SK-N-SH (cell line): ENCODE results near the gene WTAP. TPM values are rescaled to one million over a fixed set of nuclear protein-coding genes. Genes with fewer than 3 reads are reported as not detected.

Experiments used
- CTCF ChIA-PET: fragments of 300-600, 350-600 bp; formaldehyde crosslinking; extraction: SDS; loops from one replicate; lab custom pipeline; 2021; lab: Yijun Ruan, JAX
- POLR2A ChIA-PET: fragments of 350-600 bp; sonication (Branson Sonifier 250); formaldehyde crosslinking; extraction: SDS; loops from one replicate; lab custom pipeline; 2020; ENCODE audit warnings: antibody characterized with exemption, inconsistent platforms; lab: Yijun Ruan, JAX
- DNase-seq: peaks from one replicate; pipeline ENCODE4 v3.0.0; 2012
- H2AFZ ChIP-seq: fragments of 200-600 bp; sonication (generic); 2 replicates; pipeline ENCODE4 v1.8.1; 2016; ENCODE audit warnings: antibody characterized with exemption, mild to moderate bottlenecking, low read depth
- H3F3A ChIP-seq: fragments of 200-600 bp; sonication (generic); replicated peaks from 2 replicates; pipeline ENCODE3; 2016; ENCODE audit warnings: antibody characterized with exemption, mild to moderate bottlenecking; ENCODE audit not compliant: insufficient read depth
- H3K27ac ChIP-seq, 2 experiments: fragments of 200-500 bp in 1 of 2; fragments of 200-600 bp in 1 of 2; sonication (Bioruptor generic) in 1 of 2; sonication (generic), shearing (Covaris generic) in 1 of 2; 2 replicates each; pipeline versions ENCODE4 v1.5.1 to v1.6.1; 2014 to 2016; ENCODE audit warnings: low read depth in 2 of 2, inconsistent platforms in 1 of 2, low read length in 1 of 2, mild to moderate bottlenecking in 1 of 2, mixed read lengths in 1 of 2
- H3K27me3 ChIP-seq: fragments of 200-600 bp; sonication (generic), shearing (Covaris generic); 2 replicates; pipeline ENCODE4 v1.6.1; 2016; ENCODE audit warnings: mixed run types; ENCODE audit not compliant: insufficient read depth
- H3K36me3 ChIP-seq, 2 experiments: fragments of 200-500 bp in 1 of 2; fragments of 200-600 bp in 1 of 2; sonication (Bioruptor generic) in 1 of 2; sonication (generic) in 1 of 2; replicated peaks in 1 of 2; 2 replicates each; pipeline versions ENCODE3 to v1.5.1; 2014 to 2016; ENCODE audit warnings: low read length in 1 of 2, mild to moderate bottlenecking in 1 of 2; ENCODE audit not compliant: insufficient read depth in 2 of 2, control insufficient read depth in 1 of 2
- H3K4me1 ChIP-seq, 2 experiments: fragments of 200-500 bp in 1 of 2; fragments of 200-600 bp in 1 of 2; sonication (Bioruptor generic) in 1 of 2; sonication (generic), shearing (Covaris generic) in 1 of 2; 2 replicates each; pipeline versions ENCODE4 v1.5.1 to v1.6.1; 2014 to 2016; ENCODE audit warnings: low read depth in 1 of 2, low read length in 1 of 2, mixed run types in 1 of 2; ENCODE audit not compliant: insufficient read depth in 2 of 2, control insufficient read depth in 1 of 2
- H3K4me2 ChIP-seq: fragments of 200-600 bp; sonication (generic), shearing (Covaris generic); 2 replicates; pipeline ENCODE4 v1.6.1; 2017; ENCODE audit warnings: mixed run types
- H3K4me3 ChIP-seq, 2 experiments: fragments of 200-500 bp in 1 of 2; fragments of 200-600 bp in 1 of 2; sonication (Bioruptor generic) in 1 of 2; sonication (generic), shearing (Covaris generic) in 1 of 2; 2 replicates each; pipeline versions ENCODE4 v1.5.1 to v1.8.1; 2014 to 2016; ENCODE audit warnings: low read depth in 2 of 2, inconsistent platforms in 1 of 2, low read length in 1 of 2, mild to moderate bottlenecking in 1 of 2, mixed read lengths in 1 of 2, moderate library complexity in 1 of 2
- H3K79me2 ChIP-seq: fragments of 200-600 bp; sonication (generic); 2 replicates; pipeline ENCODE4 v1.8.1; 2017; ENCODE audit warnings: mild to moderate bottlenecking; ENCODE audit not compliant: insufficient read depth
- H3K9ac ChIP-seq: fragments of 200-600 bp; sonication (generic); 2 replicates; pipeline ENCODE4 v1.6.1; 2017; ENCODE audit warnings: mixed run types
- H3K9me2 ChIP-seq: fragments of 200-600 bp; sonication (generic); 2 replicates; pipeline ENCODE4 v1.6.1; 2017; ENCODE audit warnings: mixed run types
- H3K9me3 ChIP-seq: fragments of 200-600 bp; sonication (generic); 2 replicates; pipeline ENCODE4 v1.6.1; 2017; ENCODE audit warnings: mixed run types, mild to moderate bottlenecking, moderate library complexity
- H4K20me1 ChIP-seq: fragments of 200-600 bp; sonication (generic); 2 replicates; pipeline ENCODE4 v1.6.1; 2017; ENCODE audit warnings: mild to moderate bottlenecking, mixed run types; ENCODE audit not compliant: insufficient read depth
- ELF1 ChIP-seq: IDR thresholded peaks from 2 replicates; pipeline ENCODE4 v1.4.0; 2012
- FOSL2 ChIP-seq: IDR thresholded peaks from 2 replicates; pipeline ENCODE4 v1.4.0; 2012; ENCODE audit warnings: low read depth, mild to moderate bottlenecking, moderate library complexity, borderline replicate concordance
- FOXM1 ChIP-seq: IDR thresholded peaks from 2 replicates; pipeline ENCODE4 v1.4.0; 2012; ENCODE audit warnings: low read depth, mild to moderate bottlenecking
- GATA2 ChIP-seq: sonication (generic); formaldehyde crosslinking; IDR thresholded peaks from 2 replicates; pipeline ENCODE4 v1.5.0; 2020; ENCODE audit warnings: mild to moderate bottlenecking, missing genetic modification reagents
- JUND ChIP-seq: IDR thresholded peaks from 2 replicates; pipeline ENCODE4 v1.4.0; 2012
- NFIC ChIP-seq: IDR thresholded peaks from 2 replicates; pipeline ENCODE4 v1.4.0; 2012; ENCODE audit warnings: borderline replicate concordance
- NRF1 ChIP-seq: IDR thresholded peaks from 2 replicates; pipeline ENCODE4 v1.6.1; 2012; ENCODE audit warnings: low read depth, mild to moderate bottlenecking, low read length
- POLR2AphosphoS5 ChIP-seq: IDR thresholded peaks from 2 replicates; pipeline ENCODE4 v1.6.1; 2012; ENCODE audit warnings: low read depth, low read length
- RAD21 ChIP-seq: IDR thresholded peaks from 2 replicates; pipeline ENCODE4 v1.6.1; 2012; ENCODE audit warnings: mild to moderate bottlenecking, low read length
- RFX5 ChIP-seq: IDR thresholded peaks from 2 replicates; pipeline ENCODE4 v1.6.1; 2012; ENCODE audit warnings: mild to moderate bottlenecking, improper control_type of control experiment, low read length
- RXRA ChIP-seq: IDR thresholded peaks from 2 replicates; pipeline ENCODE4 v1.4.0; 2012; ENCODE audit warnings: low read depth, mild to moderate bottlenecking, borderline replicate concordance
- SMC3 ChIP-seq: IDR thresholded peaks from 2 replicates; pipeline ENCODE4 v1.6.1; 2012; ENCODE audit warnings: low read depth, low read length, improper control_type of control experiment
- TAF1 ChIP-seq: IDR thresholded peaks from 2 replicates; pipeline ENCODE4 v1.6.1; 2012; ENCODE audit warnings: low read depth, mild to moderate bottlenecking, low read length, moderate library complexity, borderline replicate concordance
- TCF12 ChIP-seq: IDR thresholded peaks from 2 replicates; pipeline ENCODE4 v1.4.0; 2012
- WGBS: methylation state at CpG from one replicate; pipeline ENCODE4 v1.1.6; 2017; ENCODE audit warnings: low lambda C conversion rate; 5-methylcytosine and 5-hydroxymethylcytosine counted together
- polyA plus RNA-seq, 3 experiments: library from polyadenylated mRNA; depleted of rRNA; stranded (reverse); fragments of >200 nt; gene quantifications; 2 replicates each; pipeline ENCODE4 v1.2.3, GENCODE V29; 2012
- TF ChIP-seq, protein P1 (sequence below): IDR thresholded peaks from 2 replicates; pipeline ENCODE4; 2012
- TF ChIP-seq, protein P2 (sequence below): IDR thresholded peaks from 2 replicates; pipeline ENCODE4 v1.4.0; 2012; ENCODE audit warnings: low read depth, borderline replicate concordance
- TF ChIP-seq, protein P3 (sequence below): fragments of 200-600 bp; sonication (generic); IDR thresholded peaks from 2 replicates; pipeline ENCODE4 v1.6.1; 2017; ENCODE audit warnings: antibody characterized with exemption, mild to moderate bottlenecking, moderate library complexity
- TF ChIP-seq, protein P4 (sequence below): IDR thresholded peaks from 2 replicates; pipeline ENCODE4 v1.6.1; 2012; ENCODE audit warnings: mild to moderate bottlenecking, low read depth, low read length, moderate library complexity
- TF ChIP-seq, protein P5 (sequence below): fragments of 150-350 bp; IDR thresholded peaks from 2 replicates; pipeline ENCODE4 v1.6.1; 2017; ENCODE audit warnings: antibody characterized with exemption, low read length, low read depth, borderline replicate concordance

WTAP gene
- polyA plus RNA-seq, 1 of the 3 experiments (the other 2 are of a cell fraction), result 12.8 TPM

DNA sequence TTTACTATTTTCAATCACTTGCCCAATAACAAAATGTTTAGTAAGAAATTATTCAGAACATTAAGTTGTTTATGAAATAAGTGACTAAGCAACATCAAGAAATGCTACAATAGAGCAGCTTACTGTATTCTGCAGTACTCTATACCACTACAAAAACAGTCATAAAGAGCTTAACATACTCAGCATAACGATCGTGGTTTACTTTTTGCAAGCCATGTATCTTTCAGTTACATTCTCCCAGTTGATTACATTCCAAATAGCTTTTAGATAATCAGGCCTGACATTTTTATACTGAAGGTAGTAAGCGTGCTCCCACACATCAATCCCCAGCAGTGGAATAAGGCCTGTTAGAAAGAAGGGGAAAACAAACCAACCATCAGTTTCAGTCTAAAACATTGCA is 45.0 kb upstream of the WTAP start:
- no peaks in the 10 kb centered on the region for H3K9me3 ChIP-seq
- H3K27ac ChIP-seq, result no peak overlapping the region
- H3K9me2 ChIP-seq, result no peaks in the 10 kb centered on the region
- 94% methylated on average over 3 of the region's 3 CpGs for WGBS
- H3K4me1 ChIP-seq, result no peaks in the 10 kb centered on the region
- peaks cover 9% of the 10 kb centered on the region for H3F3A ChIP-seq
- H2AFZ ChIP-seq, result no peak overlapping the region
- no peak overlapping the region for H3K4me2 ChIP-seq
- peaks cover 33 to 38% of the 10 kb centered on the region in 2 experiments for H3K36me3 ChIP-seq
- ChIA-PET POLR2A (no interaction called here), CTCF (interaction anchor here (1.0 to 3.7 kb wide), 3 partner anchors 10 to 429 kb away, joined by 3 to 24 read pairs (median 11); partner anchors contain the start of gene SOD2)
- no peaks in the 10 kb centered on the region for H4K20me1 ChIP-seq
- no peaks in the 10 kb centered on the region for H3K27me3 ChIP-seq
- no peak overlapping the region for H3K4me3 ChIP-seq
- H3K9ac ChIP-seq, result no peak overlapping the region
- TF ChIP-seq SMC3 (no peak), POLR2AphosphoS5 (no peak), NFIC (no peak), TAF1 (no peak), FOXM1 (no peak), ELF1 (no peak), RAD21 (no peak)
- no peak for DNase-seq
- H3K79me2 ChIP-seq, result peaks cover 3% of the 10 kb centered on the region; the same call in 1 of the 2 replicates

DNA sequence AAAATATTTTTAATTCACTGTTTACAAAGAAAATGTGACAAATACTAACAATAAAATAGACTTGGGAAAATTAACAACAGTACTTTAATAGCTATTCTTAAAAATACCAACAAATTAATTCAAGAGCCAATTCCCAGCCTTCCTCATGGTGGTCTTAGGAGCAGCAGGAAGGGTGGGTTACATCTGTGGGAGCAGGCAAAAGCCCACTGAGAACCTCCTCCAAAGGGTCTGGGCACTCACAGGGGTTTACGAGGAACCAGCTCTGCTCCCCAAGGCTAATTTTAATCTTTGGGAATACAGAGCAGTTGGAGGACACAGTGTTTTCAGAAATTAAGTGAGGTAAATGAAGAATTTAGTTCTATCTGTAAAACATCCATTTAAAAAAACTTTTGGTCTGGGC is 44.5 kb upstream of the WTAP start:
- Histone ChIP-seq H3K9me3 (no peaks in the 10 kb centered on the region), H3K4me1 (no peaks in the 10 kb centered on the region), H3K9ac (no peak overlapping the region), H3K9me2 (no peaks in the 10 kb centered on the region), H3K27me3 (no peaks in the 10 kb centered on the region), H3K36me3 (peaks cover 36 to 38% of the 10 kb centered on the region in 2 experiments), H3K4me2 (no peak overlapping the region), H3F3A (peaks cover 9% of the 10 kb centered on the region), H3K79me2 (peaks cover 3% of the 10 kb centered on the region; the same call in 1 of the 2 replicates), H2AFZ (no peak overlapping the region), H4K20me1 (no peaks in the 10 kb centered on the region), H3K4me3 (no peak overlapping the region), H3K27ac (no peak overlapping the region)
- CTCF ChIA-PET, result interaction anchor here (1.0 to 3.7 kb wide), 3 partner anchors 10 to 430 kb away, joined by 3 to 24 read pairs (median 11); partner anchors contain the start of gene SOD2
- POLR2A ChIA-PET, result no interaction called here
- 90% methylated on average over 1 of the region's 1 CpG for WGBS
- no peak for DNase-seq
- TF ChIP-seq GATA2 (CRISPR knock-in tag) (no peak), SMC3 (no peak), TCF12 (no peak), TAF1 (no peak), JUND (no peak), ELF1 (no peak), FOSL2 (no peak), RXRA (no peak), NFIC (no peak), RFX5 (no peak), NRF1 (no peak)
- TF ChIP-seq, protein P1, sequence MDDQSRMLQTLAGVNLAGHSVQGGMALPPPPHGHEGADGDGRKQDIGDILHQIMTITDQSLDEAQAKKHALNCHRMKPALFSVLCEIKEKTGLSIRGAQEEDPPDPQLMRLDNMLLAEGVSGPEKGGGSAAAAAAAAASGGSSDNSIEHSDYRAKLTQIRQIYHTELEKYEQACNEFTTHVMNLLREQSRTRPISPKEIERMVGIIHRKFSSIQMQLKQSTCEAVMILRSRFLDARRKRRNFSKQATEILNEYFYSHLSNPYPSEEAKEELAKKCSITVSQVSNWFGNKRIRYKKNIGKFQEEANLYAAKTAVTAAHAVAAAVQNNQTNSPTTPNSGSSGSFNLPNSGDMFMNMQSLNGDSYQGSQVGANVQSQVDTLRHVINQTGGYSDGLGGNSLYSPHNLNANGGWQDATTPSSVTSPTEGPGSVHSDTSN, result no peak
- TF ChIP-seq, protein P2, sequence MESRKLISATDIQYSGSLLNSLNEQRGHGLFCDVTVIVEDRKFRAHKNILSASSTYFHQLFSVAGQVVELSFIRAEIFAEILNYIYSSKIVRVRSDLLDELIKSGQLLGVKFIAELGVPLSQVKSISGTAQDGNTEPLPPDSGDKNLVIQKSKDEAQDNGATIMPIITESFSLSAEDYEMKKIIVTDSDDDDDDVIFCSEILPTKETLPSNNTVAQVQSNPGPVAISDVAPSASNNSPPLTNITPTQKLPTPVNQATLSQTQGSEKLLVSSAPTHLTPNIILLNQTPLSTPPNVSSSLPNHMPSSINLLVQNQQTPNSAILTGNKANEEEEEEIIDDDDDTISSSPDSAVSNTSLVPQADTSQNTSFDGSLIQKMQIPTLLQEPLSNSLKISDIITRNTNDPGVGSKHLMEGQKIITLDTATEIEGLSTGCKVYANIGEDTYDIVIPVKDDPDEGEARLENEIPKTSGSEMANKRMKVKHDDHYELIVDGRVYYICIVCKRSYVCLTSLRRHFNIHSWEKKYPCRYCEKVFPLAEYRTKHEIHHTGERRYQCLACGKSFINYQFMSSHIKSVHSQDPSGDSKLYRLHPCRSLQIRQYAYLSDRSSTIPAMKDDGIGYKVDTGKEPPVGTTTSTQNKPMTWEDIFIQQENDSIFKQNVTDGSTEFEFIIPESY, result no peak
- TF ChIP-seq, protein P3, sequence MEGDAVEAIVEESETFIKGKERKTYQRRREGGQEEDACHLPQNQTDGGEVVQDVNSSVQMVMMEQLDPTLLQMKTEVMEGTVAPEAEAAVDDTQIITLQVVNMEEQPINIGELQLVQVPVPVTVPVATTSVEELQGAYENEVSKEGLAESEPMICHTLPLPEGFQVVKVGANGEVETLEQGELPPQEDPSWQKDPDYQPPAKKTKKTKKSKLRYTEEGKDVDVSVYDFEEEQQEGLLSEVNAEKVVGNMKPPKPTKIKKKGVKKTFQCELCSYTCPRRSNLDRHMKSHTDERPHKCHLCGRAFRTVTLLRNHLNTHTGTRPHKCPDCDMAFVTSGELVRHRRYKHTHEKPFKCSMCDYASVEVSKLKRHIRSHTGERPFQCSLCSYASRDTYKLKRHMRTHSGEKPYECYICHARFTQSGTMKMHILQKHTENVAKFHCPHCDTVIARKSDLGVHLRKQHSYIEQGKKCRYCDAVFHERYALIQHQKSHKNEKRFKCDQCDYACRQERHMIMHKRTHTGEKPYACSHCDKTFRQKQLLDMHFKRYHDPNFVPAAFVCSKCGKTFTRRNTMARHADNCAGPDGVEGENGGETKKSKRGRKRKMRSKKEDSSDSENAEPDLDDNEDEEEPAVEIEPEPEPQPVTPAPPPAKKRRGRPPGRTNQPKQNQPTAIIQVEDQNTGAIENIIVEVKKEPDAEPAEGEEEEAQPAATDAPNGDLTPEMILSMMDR, result no peak
- TF ChIP-seq, protein P4, sequence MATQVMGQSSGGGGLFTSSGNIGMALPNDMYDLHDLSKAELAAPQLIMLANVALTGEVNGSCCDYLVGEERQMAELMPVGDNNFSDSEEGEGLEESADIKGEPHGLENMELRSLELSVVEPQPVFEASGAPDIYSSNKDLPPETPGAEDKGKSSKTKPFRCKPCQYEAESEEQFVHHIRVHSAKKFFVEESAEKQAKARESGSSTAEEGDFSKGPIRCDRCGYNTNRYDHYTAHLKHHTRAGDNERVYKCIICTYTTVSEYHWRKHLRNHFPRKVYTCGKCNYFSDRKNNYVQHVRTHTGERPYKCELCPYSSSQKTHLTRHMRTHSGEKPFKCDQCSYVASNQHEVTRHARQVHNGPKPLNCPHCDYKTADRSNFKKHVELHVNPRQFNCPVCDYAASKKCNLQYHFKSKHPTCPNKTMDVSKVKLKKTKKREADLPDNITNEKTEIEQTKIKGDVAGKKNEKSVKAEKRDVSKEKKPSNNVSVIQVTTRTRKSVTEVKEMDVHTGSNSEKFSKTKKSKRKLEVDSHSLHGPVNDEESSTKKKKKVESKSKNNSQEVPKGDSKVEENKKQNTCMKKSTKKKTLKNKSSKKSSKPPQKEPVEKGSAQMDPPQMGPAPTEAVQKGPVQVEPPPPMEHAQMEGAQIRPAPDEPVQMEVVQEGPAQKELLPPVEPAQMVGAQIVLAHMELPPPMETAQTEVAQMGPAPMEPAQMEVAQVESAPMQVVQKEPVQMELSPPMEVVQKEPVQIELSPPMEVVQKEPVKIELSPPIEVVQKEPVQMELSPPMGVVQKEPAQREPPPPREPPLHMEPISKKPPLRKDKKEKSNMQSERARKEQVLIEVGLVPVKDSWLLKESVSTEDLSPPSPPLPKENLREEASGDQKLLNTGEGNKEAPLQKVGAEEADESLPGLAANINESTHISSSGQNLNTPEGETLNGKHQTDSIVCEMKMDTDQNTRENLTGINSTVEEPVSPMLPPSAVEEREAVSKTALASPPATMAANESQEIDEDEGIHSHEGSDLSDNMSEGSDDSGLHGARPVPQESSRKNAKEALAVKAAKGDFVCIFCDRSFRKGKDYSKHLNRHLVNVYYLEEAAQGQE, result no peak
- TF ChIP-seq, protein P5, sequence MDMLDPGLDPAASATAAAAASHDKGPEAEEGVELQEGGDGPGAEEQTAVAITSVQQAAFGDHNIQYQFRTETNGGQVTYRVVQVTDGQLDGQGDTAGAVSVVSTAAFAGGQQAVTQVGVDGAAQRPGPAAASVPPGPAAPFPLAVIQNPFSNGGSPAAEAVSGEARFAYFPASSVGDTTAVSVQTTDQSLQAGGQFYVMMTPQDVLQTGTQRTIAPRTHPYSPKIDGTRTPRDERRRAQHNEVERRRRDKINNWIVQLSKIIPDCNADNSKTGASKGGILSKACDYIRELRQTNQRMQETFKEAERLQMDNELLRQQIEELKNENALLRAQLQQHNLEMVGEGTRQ, result no peak
